Prostate gland (tissue), 2 donors: ENCODE data around the gene GAL3ST3.

ENCODE experiments used
- POLR2A ChIP-seq: fragments of 450-650 bp; IDR thresholded peaks from one replicate; pipeline ENCODE4 v1.6.1; 2016; ENCODE audit warnings: antibody characterized with exemption, mild to moderate bottlenecking
- POLR2AphosphoS5 ChIP-seq: sonication (generic); formaldehyde crosslinking; IDR thresholded peaks from one replicate; pipeline ENCODE4 v1.6.1; 2017; ENCODE audit warnings: antibody characterized with exemption
- TF ChIP-seq, protein P1 (sequence below), 4 experiments: fragments of 200-600 bp in 2 of 4; fragments of 450-650 bp in 2 of 4; sonication (generic) in 2 of 4; IDR thresholded peaks; 1 replicate in 3 of 4; 2 replicates in 1 of 4; pipeline ENCODE4 v1.5.1; 2016 to 2019; ENCODE audit warnings: antibody characterized with exemption in 4 of 4, mild to moderate bottlenecking in 2 of 4, moderate library complexity in 2 of 4

DNA sequence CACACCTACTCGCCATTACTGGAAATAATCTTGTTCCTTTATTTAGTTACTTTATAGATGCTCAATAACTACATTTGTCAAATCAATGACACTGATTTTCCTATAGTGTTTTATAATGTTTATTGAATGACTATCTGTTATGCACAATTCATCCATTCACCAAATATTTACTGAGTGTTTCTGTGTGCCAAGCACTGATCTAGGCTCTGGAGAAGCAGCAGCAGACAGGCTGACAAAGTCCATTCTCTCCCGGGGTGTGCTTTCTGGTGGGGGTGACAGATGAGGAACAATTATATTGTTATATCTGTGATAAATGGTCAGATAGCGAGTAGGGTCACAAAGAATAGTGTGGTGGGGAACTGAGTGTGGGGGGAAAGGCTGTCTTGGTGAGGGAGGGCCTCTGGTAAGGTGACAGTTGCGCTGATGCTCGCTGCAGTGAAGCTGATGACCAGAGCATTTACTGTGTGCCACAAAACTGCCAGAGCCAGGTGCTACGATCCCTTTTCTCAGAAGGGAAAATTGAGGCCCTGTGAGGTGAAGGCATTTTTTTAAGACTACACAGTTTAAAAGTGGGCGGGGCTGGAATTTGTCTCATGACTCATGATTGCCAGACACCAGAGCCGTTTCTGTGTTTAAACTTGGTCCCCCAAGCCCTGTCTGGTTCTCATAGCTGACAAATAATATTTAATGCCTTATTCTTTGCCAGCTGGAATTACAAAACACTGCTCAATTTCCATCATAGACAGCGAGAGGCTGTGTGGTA, 31.3 kb upstream of the GAL3ST3 start:
- TF ChIP-seq, protein P1, sequence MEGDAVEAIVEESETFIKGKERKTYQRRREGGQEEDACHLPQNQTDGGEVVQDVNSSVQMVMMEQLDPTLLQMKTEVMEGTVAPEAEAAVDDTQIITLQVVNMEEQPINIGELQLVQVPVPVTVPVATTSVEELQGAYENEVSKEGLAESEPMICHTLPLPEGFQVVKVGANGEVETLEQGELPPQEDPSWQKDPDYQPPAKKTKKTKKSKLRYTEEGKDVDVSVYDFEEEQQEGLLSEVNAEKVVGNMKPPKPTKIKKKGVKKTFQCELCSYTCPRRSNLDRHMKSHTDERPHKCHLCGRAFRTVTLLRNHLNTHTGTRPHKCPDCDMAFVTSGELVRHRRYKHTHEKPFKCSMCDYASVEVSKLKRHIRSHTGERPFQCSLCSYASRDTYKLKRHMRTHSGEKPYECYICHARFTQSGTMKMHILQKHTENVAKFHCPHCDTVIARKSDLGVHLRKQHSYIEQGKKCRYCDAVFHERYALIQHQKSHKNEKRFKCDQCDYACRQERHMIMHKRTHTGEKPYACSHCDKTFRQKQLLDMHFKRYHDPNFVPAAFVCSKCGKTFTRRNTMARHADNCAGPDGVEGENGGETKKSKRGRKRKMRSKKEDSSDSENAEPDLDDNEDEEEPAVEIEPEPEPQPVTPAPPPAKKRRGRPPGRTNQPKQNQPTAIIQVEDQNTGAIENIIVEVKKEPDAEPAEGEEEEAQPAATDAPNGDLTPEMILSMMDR (IDR thresholded peaks at IDR 0.05): no peak
- TF ChIP-seq POLR2AphosphoS5 (peak; percentile 20), POLR2A (no peak)
